WI38 (cell line): ENCODE results near the gene FRK.

Experiments
- H3K4me3 ChIP-seq: 2 replicates; pipeline ENCODE4 v1.5.1; 2011; ENCODE audit warnings: low read depth, mild to moderate bottlenecking, control low read depth, low read length
- TF ChIP-seq, protein P1 (sequence below): IDR thresholded peaks from 2 replicates; pipeline ENCODE4 v1.5.1; 2012; ENCODE audit warnings: low read depth, mild to moderate bottlenecking, control low read depth, low read length

The FRK gene

DNA sequence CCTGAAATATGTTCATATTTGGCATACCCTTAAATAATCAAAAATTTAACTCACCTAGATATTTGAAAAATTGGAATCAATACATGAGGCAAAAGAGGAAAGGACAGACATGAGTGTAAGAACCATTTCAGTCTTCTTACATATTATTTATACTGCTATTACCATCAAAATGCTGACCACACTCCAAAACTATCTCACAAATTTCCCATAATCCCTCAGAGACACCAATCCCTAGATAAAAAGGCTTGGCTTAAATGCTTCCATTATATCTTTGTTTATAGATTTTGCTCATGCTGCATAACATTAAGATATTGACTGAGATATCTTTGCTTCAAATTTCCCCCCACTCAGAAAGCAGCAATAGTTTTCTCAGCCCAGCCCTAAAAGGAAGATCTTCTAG lies 28.3 kb upstream of the FRK start:
- TF ChIP-seq, protein P1, sequence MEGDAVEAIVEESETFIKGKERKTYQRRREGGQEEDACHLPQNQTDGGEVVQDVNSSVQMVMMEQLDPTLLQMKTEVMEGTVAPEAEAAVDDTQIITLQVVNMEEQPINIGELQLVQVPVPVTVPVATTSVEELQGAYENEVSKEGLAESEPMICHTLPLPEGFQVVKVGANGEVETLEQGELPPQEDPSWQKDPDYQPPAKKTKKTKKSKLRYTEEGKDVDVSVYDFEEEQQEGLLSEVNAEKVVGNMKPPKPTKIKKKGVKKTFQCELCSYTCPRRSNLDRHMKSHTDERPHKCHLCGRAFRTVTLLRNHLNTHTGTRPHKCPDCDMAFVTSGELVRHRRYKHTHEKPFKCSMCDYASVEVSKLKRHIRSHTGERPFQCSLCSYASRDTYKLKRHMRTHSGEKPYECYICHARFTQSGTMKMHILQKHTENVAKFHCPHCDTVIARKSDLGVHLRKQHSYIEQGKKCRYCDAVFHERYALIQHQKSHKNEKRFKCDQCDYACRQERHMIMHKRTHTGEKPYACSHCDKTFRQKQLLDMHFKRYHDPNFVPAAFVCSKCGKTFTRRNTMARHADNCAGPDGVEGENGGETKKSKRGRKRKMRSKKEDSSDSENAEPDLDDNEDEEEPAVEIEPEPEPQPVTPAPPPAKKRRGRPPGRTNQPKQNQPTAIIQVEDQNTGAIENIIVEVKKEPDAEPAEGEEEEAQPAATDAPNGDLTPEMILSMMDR = no peak
- no peak overlapping the region for H3K4me3 ChIP-seq

DNA sequence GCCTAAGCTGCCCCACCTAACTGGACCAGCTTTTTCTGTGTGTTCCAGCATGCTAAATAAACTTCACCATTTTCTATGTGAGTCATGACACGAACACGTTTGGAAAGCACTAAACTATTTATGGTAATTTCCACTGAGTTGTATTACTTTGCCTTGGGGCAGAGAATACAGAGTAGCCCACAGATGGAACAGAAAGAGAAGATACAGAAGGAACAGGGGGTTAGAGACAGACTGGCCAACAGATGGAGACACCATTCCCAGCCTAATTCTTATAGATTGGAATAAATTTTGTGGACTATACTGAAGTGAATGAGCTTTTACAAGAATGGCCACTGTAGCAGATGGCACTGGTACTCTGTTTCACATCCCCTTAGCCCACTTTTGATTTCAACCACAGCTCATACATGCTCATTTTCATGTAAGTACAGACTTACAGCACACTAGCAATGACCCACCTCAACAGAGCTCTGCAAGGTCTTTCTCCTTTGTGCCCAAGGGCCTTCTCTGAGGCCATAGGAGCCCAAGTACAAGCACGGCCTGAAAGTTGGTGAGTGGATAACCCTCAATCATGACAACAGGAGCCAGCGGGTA lies 26.8 kb upstream of the FRK start:
- H3K4me3 ChIP-seq = no peak overlapping the region
- TF ChIP-seq, protein P1 = no peak

DNA sequence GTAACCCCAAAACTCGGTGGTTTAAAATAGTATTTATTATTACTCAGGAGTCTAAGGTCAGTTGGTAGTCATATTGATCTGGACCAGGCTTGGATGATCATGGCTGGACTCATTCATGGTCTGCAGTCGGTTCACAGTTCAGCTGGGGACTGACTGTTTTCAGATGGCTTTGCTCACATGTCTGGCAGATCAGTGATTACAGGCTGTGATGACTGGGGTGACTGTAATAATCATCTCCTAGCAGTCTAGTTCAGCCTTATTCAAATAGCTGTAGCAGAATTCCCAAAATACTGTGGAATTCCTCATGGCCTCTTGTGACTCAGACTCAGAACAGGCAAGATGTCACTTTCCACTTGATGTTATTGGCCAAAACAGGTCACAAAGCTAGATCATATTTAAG lies 23.6 kb upstream of the FRK start:
- H3K4me3 ChIP-seq = no peak overlapping the region
- TF ChIP-seq, protein P1 = no peak

DNA sequence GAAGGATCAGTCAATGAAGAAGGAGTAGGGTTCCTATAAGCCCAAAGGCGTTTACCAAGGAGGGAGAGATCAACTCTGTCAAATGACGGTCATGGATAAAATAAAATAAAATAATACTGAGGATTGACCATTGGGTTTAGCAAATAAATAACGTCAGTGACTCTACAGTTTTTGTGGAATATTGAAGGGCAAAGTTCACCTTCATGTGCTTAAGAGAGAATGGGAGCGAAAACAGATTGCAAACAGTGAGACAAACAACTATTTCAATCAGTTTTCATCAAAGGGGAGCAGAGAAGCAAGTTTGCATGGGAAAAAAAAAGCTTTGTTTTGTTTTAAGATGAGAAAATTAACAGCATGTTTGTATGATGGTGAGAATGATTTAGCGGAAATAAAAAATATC lies 22.4 kb upstream of the FRK start:
- H3K4me3 ChIP-seq = no peak overlapping the region
- TF ChIP-seq, protein P1 = no peak

DNA sequence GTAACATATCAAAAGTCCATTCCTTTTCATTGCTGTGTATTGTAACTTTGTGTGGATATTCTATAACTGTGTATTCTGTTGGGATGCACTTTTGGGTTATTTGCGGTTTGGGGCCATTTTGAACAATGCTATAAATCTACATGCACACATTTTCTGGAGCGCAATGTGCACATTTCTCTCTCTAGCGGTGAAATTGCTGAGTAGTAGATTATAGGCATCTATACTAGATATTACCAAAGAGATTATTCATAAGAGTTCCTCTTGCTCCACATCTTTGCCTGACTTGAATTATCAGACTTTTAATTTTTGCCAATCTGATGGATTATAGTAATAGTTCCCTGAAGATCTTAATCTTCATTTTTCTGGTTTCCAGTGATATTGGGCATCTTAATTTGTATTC lies 18.3 kb upstream of the FRK start:
- no peak overlapping the region for H3K4me3 ChIP-seq
- TF ChIP-seq, protein P1 = no peak

DNA sequence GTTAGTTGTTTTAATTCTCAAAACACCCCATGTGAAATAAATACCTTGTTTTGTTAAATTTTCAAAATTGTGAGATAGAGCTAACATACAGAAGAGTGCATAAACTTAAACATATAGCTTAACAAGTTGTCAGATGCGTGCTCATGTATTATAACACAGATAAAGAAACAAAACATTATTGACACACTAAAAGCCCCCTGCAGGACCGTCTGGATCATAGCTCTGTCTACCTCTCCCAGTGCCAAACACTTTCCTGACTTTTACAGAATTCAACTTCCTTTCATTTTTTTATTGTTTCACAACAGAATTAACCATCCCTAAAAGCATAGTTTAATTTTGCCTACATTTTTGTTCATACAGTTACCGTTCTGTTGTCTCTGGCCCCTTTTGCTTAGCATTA lies 17.8 kb upstream of the FRK start:
- no peak overlapping the region for H3K4me3 ChIP-seq
- TF ChIP-seq, protein P1 = no peak

DNA sequence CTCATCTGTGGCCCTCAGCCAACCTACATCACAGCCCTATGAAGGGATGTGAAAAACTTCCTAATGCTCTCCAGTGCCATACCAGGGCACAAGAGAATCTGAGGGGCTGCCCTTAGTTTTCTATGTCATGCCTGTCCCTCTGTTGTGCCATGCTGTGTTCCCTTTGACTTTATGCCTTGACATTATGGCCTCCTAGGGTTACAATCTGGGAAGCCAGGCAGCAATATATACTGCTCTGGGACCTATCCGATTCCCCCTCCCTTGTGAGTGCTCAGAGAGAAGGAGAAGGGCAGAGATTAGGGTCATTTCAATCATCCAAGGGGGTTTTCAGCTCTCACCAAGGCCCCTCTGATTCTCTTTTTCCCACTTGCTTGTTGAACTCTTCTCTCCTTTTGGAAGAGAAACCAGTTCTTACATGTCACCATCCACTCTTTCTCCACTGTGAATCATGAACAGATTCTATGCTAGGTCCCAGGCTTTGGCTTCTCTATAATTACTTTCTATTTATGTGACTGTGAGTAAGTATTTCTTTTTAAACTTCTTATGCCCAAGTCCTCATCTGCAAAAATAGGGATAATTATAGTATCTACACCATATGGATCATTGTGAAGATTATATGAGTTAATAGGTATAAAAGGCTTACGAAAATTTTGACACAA lies 14.2 kb upstream of the FRK start:
- TF ChIP-seq, protein P1 = no peak
- no peak overlapping the region for H3K4me3 ChIP-seq
